Measurements from ENCODE around the gene UNC79. TPM values are rescaled to one million over a fixed set of nuclear protein-coding genes. Genes with fewer than 3 reads are reported as not detected.

UNC79 gene
- total and polyA plus RNA-seq, 7 experiments from 2014 or later, result 0.05 to 0.15 (median 0.08) TPM; not detected in 3

- CTCF ChIA-PET, result no interaction called here
- Histone ChIP-seq H3K36me3 (ENCODE audit: control insufficient read depth in 2 of 3, insufficient read depth in 3 of 3, low read length in 3 of 3) (no peaks in the 10 kb centered on the region), H3K9me3 (ENCODE audit: control insufficient read depth in 2 of 3, low read length in 3 of 3) (no peaks in the 10 kb centered on the region), H3K27ac (ENCODE audit: low read depth, low read length) (no peak overlapping the region), H3K4me1 (ENCODE audit: control insufficient read depth in 2 of 2, insufficient read depth in 2 of 2, low read length in 2 of 2) (no peaks in the 10 kb centered on the region), H3K27me3 (ENCODE audit: control insufficient read depth in 2 of 2, insufficient read depth in 2 of 2, low read length in 2 of 2) (no peaks in the 10 kb centered on the region), H3K4me3 (ENCODE audit: low read length) (no peak overlapping the region)
- ATAC-seq (no peak), DNase-seq (no peak)
- POLR2A ChIA-PET, result no interaction called here
- Mint-ChIP-seq H3K36me3 (no peaks in the 10 kb centered on the region), H3K27ac (no peak overlapping the region), H3K9me3 (no peaks in the 10 kb centered on the region), H3K4me3 (no peak overlapping the region), H3K4me1 (no peaks in the 10 kb centered on the region), H3K27me3 (peaks cover 23 to 34% (median 25%) of the 10 kb centered on the region in 5 donors)
- intact Hi-C loops (cut with micrococcal nuclease), result no loop called here
Measured at GRCh38 chr14:93531644-93532043, 100.9 kb downstream of the UNC79 start.

- CTCF ChIA-PET, result no interaction called here
- peaks cover 21 to 30% (median 29%) of the 10 kb centered on the region in 5 donors for H3K27me3 Mint-ChIP-seq
- no peak overlapping the region for H3K4me3 Mint-ChIP-seq
- H3K4me1 Mint-ChIP-seq, result no peaks in the 10 kb centered on the region
- H3K4me1 ChIP-seq (ENCODE audit: control insufficient read depth in 2 of 2, insufficient read depth in 2 of 2, low read length in 2 of 2), result no peaks in the 10 kb centered on the region
- intact Hi-C loops (cut with micrococcal nuclease), result no loop called here
- H3K27ac ChIP-seq (ENCODE audit: low read depth, low read length), result no peak overlapping the region
- no peaks in the 10 kb centered on the region for H3K27me3 ChIP-seq (ENCODE audit: control insufficient read depth in 2 of 2, insufficient read depth in 2 of 2, low read length in 2 of 2)
- POLR2A ChIA-PET, result no interaction called here
- H3K36me3 ChIP-seq (ENCODE audit: control insufficient read depth in 2 of 3, insufficient read depth in 3 of 3, low read length in 3 of 3), result no peaks in the 10 kb centered on the region
- H3K27ac Mint-ChIP-seq, result no peak overlapping the region
- no peak for DNase-seq
- no peak overlapping the region for H3K4me3 ChIP-seq (ENCODE audit: low read length)
- no peaks in the 10 kb centered on the region for H3K9me3 Mint-ChIP-seq
- H3K36me3 Mint-ChIP-seq, result no peaks in the 10 kb centered on the region
- H3K9me3 ChIP-seq (ENCODE audit: control insufficient read depth in 2 of 3, low read length in 3 of 3), result no peaks in the 10 kb centered on the region
- no peak for ATAC-seq
Measured at GRCh38 chr14:93532541-93532940, 101.8 kb downstream of the UNC79 start.

GRCh38 chr14:93533437-93533836, 102.7 kb downstream of the UNC79 start:
- no peak overlapping the region for H3K4me3 Mint-ChIP-seq
- ChIA-PET CTCF (no interaction called here), POLR2A (no interaction called here)
- intact Hi-C loops (cut with micrococcal nuclease), result no loop called here
- no peaks in the 10 kb centered on the region for H3K4me1 Mint-ChIP-seq
- Histone ChIP-seq H3K27ac (ENCODE audit: low read depth, low read length) (no peak overlapping the region), H3K9me3 (ENCODE audit: control insufficient read depth in 2 of 3, low read length in 3 of 3) (no peaks in the 10 kb centered on the region), H3K36me3 (ENCODE audit: control insufficient read depth in 2 of 3, insufficient read depth in 3 of 3, low read length in 3 of 3) (no peaks in the 10 kb centered on the region), H3K27me3 (ENCODE audit: control insufficient read depth in 2 of 2, insufficient read depth in 2 of 2, low read length in 2 of 2) (no peaks in the 10 kb centered on the region), H3K4me1 (ENCODE audit: control insufficient read depth in 2 of 2, insufficient read depth in 2 of 2, low read length in 2 of 2) (no peaks in the 10 kb centered on the region), H3K4me3 (ENCODE audit: low read length) (no peak overlapping the region)
- H3K9me3 Mint-ChIP-seq, result peaks cover 0 to 3% (median 0%) of the 10 kb centered on the region in 11 donors
- DNase-seq (no peak), ATAC-seq (no peak)
- no peak overlapping the region for H3K27ac Mint-ChIP-seq
- H3K27me3 Mint-ChIP-seq, result peaks cover 19 to 32% (median 24%) of the 10 kb centered on the region in 5 donors
- H3K36me3 Mint-ChIP-seq, result no peaks in the 10 kb centered on the region

- Mint-ChIP-seq H3K27me3 (peaks cover 19 to 33% (median 23%) of the 10 kb centered on the region in 5 donors), H3K9me3 (peaks cover 0 to 4% (median 0%) of the 10 kb centered on the region in 11 donors), H3K36me3 (no peaks in the 10 kb centered on the region), H3K27ac (no peak overlapping the region), H3K4me3 (no peak overlapping the region), H3K4me1 (no peaks in the 10 kb centered on the region)
- ATAC-seq (peak; percentile 72), DNase-seq (no peak)
- Histone ChIP-seq H3K27ac (ENCODE audit: low read depth, low read length) (no peak overlapping the region), H3K27me3 (ENCODE audit: control insufficient read depth in 2 of 2, insufficient read depth in 2 of 2, low read length in 2 of 2) (no peaks in the 10 kb centered on the region), H3K4me3 (ENCODE audit: low read length) (no peak overlapping the region), H3K9me3 (ENCODE audit: control insufficient read depth in 2 of 3, low read length in 3 of 3) (no peaks in the 10 kb centered on the region), H3K4me1 (ENCODE audit: control insufficient read depth in 2 of 2, insufficient read depth in 2 of 2, low read length in 2 of 2) (no peaks in the 10 kb centered on the region), H3K36me3 (ENCODE audit: control insufficient read depth in 2 of 3, insufficient read depth in 3 of 3, low read length in 3 of 3) (no peaks in the 10 kb centered on the region)
- CTCF ChIA-PET, result no interaction called here
- POLR2A ChIA-PET, result no interaction called here
- intact Hi-C loops (cut with micrococcal nuclease), result no loop called here
Measured at GRCh38 chr14:93533842-93534241, 103.1 kb downstream of the UNC79 start.

- no peaks in the 10 kb centered on the region for H3K4me1 Mint-ChIP-seq
Measured at GRCh38 chr14:93535537-93535936, 104.8 kb downstream of the UNC79 start.

GRCh38 chr14:93536945-93537344, 106.2 kb downstream of the UNC79 start:
- Histone ChIP-seq H3K36me3 (ENCODE audit: control insufficient read depth in 2 of 3, insufficient read depth in 3 of 3, low read length in 3 of 3) (no peaks in the 10 kb centered on the region), H3K4me1 (ENCODE audit: control insufficient read depth in 2 of 2, insufficient read depth in 2 of 2, low read length in 2 of 2) (no peaks in the 10 kb centered on the region), H3K27me3 (ENCODE audit: control insufficient read depth in 2 of 2, insufficient read depth in 2 of 2, low read length in 2 of 2) (no peaks in the 10 kb centered on the region), H3K4me3 (ENCODE audit: low read length) (no peak overlapping the region), H3K9me3 (ENCODE audit: control insufficient read depth in 2 of 3, low read length in 3 of 3) (no peaks in the 10 kb centered on the region), H3K27ac (ENCODE audit: low read depth, low read length) (no peak overlapping the region)
- no peaks in the 10 kb centered on the region for H3K4me1 Mint-ChIP-seq
- DNase-seq, result no peak
- H3K4me3 Mint-ChIP-seq, result no peak overlapping the region
- intact Hi-C loops (cut with micrococcal nuclease), result no loop called here
- no peak overlapping the region for H3K27ac Mint-ChIP-seq
- H3K9me3 Mint-ChIP-seq, result peaks cover 0 to 4% (median 0%) of the 10 kb centered on the region in 11 donors
- CTCF ChIA-PET, result no interaction called here
- no peak for ATAC-seq
- no peaks in the 10 kb centered on the region for H3K36me3 Mint-ChIP-seq
- POLR2A ChIA-PET, result no interaction called here
- peaks cover 7 to 22% (median 17%) of the 10 kb centered on the region in 5 donors for H3K27me3 Mint-ChIP-seq

More at GRCh38 chr14:93535537-93535936, 104.8 kb downstream of the UNC79 start:
- Histone ChIP-seq H3K27ac (ENCODE audit: low read depth, low read length) (no peak overlapping the region), H3K9me3 (ENCODE audit: control insufficient read depth in 2 of 3, low read length in 3 of 3) (no peaks in the 10 kb centered on the region), H3K4me1 (ENCODE audit: control insufficient read depth in 2 of 2, insufficient read depth in 2 of 2, low read length in 2 of 2) (no peaks in the 10 kb centered on the region), H3K27me3 (ENCODE audit: control insufficient read depth in 2 of 2, insufficient read depth in 2 of 2, low read length in 2 of 2) (no peaks in the 10 kb centered on the region), H3K36me3 (ENCODE audit: control insufficient read depth in 2 of 3, insufficient read depth in 3 of 3, low read length in 3 of 3) (no peaks in the 10 kb centered on the region), H3K4me3 (ENCODE audit: low read length) (no peak overlapping the region)
- Mint-ChIP-seq H3K36me3 (no peaks in the 10 kb centered on the region), H3K27me3 (peaks cover 8 to 21% (median 17%) of the 10 kb centered on the region in 5 donors), H3K4me3 (no peak overlapping the region), H3K27ac (no peak overlapping the region), H3K9me3 (peaks cover 0 to 4% (median 0%) of the 10 kb centered on the region in 11 donors)
- DNase-seq, result no peak
- no peak for ATAC-seq
- ChIA-PET POLR2A (no interaction called here), CTCF (no interaction called here)
- intact Hi-C loops (cut with micrococcal nuclease), result no loop called here

- Mint-ChIP-seq H3K4me3 (no peak overlapping the region), H3K27me3 (peaks cover 7 to 28% (median 25%) of the 10 kb centered on the region in 5 donors), H3K36me3 (no peaks in the 10 kb centered on the region), H3K27ac (no peak overlapping the region), H3K4me1 (no peaks in the 10 kb centered on the region), H3K9me3 (peaks cover 0 to 4% (median 0%) of the 10 kb centered on the region in 11 donors)
- no peaks in the 10 kb centered on the region for H3K36me3 ChIP-seq (ENCODE audit: control insufficient read depth in 2 of 3, insufficient read depth in 3 of 3, low read length in 3 of 3)
- H3K4me3 ChIP-seq (ENCODE audit: low read length), result no peak overlapping the region
- H3K27me3 ChIP-seq (ENCODE audit: control insufficient read depth in 2 of 2, insufficient read depth in 2 of 2, low read length in 2 of 2), result no peaks in the 10 kb centered on the region
- CTCF ChIA-PET, result no interaction called here
- DNase-seq (no peak), ATAC-seq (no peak)
- no peaks in the 10 kb centered on the region for H3K4me1 ChIP-seq (ENCODE audit: control insufficient read depth in 2 of 2, insufficient read depth in 2 of 2, low read length in 2 of 2)
- intact Hi-C loops (cut with micrococcal nuclease), result no loop called here
- H3K27ac ChIP-seq (ENCODE audit: low read depth, low read length), result no peak overlapping the region
- no peaks in the 10 kb centered on the region for H3K9me3 ChIP-seq (ENCODE audit: control insufficient read depth in 2 of 3, low read length in 3 of 3)
- POLR2A ChIA-PET, result no interaction called here
Measured at GRCh38 chr14:93537951-93538350, 107.2 kb downstream of the UNC79 start.
